Stimulated activated CD4-positive, alpha-beta T cell treated with anti-CD3 and anti-CD28 coated beads, Interleukin-2, amount 100 ng/mL, for 48 hours (primary cell): ENCODE data around the gene ITPA.

ENCODE experiments used
- DNase-seq, 2 donors: peaks; one replicate each; pipeline ENCODE4 v3.0.0-alpha.2; 2020

Gene ITPA

GRCh38 chr20:3229158-3229557 lies 19.9 kb downstream of the ITPA start:
- DNase-seq: no peak

GRCh38 chr20:3229798-3230197 lies 20.5 kb downstream of the ITPA start:
- DNase-seq: no peak

GRCh38 chr20:3231116-3231515 lies 21.8 kb downstream of the ITPA start:
- DNase-seq: no peak

DNA sequence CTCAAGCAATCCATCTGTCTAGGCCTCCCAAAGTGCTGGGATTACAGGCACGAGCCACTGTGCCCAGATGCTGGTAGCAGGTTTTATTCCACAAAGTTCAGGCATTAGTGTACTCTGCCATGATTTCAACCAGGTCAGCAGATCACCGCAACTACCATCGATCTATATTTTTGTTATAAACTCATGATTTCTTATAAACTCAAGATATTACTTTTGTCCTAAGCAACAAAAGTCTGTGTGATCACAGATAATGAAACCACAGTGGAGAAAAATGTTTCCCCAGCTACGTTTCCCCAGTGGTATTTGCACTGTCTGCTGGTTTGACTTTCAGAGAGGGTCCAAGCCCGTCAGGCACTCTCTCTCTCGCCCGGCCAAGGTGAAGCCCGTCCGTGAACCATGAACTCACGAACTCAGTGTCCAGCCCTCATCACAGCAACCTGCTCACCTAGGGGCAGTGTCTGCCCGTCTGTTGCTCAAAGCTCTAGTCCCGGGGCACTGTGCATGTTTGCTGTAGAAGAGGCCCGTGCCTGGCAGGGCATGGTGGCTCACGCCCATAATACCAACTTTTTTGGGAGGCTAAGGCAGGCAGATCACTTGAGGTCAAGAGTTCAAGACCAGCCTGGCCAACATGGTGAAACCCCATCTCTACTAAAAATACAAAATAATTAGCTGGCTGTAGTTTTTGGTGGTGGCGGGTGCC lies 22.7 kb downstream of the ITPA start:
- no peak for DNase-seq

- DNase-seq: no peak
Observed at GRCh38 chr20:3233131-3233990, 24.1 kb downstream of the ITPA start.

GRCh38 chr20:3233991-3234498 lies 24.7 kb downstream of the ITPA start:
- no peak for DNase-seq

DNA sequence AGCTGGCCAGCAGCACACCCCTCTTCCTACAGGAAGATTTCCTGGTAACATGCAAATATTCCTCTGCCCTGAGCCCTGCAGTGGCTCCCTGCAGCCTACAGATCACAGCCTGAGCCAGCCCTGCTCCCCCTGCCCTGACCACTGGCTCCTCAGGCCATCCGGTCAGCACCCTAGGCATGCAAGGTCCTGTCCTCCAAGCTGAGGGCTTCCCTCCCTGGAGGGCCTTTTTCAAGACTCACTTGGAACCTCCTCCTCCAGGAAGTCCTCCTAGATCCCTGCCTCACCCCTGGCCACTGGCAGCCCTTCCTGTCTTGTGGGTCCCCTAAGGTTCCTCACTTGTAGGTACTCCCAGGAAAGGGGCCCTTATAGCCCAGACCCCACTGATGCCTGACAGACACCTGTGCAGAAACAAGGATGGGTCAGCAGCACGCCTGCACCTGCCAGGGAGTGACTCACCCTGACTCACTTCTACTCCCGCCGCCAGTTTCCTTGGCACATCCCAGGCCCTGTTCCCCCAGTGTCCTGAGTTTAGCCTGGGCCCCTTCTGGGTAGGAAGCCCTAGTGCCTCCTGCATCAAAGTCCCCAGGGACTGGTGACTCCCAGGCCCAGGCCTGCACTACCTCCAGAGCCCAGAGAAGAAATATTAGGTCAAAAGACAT lies 26.5 kb downstream of the ITPA start:
- no peak for DNase-seq

DNA sequence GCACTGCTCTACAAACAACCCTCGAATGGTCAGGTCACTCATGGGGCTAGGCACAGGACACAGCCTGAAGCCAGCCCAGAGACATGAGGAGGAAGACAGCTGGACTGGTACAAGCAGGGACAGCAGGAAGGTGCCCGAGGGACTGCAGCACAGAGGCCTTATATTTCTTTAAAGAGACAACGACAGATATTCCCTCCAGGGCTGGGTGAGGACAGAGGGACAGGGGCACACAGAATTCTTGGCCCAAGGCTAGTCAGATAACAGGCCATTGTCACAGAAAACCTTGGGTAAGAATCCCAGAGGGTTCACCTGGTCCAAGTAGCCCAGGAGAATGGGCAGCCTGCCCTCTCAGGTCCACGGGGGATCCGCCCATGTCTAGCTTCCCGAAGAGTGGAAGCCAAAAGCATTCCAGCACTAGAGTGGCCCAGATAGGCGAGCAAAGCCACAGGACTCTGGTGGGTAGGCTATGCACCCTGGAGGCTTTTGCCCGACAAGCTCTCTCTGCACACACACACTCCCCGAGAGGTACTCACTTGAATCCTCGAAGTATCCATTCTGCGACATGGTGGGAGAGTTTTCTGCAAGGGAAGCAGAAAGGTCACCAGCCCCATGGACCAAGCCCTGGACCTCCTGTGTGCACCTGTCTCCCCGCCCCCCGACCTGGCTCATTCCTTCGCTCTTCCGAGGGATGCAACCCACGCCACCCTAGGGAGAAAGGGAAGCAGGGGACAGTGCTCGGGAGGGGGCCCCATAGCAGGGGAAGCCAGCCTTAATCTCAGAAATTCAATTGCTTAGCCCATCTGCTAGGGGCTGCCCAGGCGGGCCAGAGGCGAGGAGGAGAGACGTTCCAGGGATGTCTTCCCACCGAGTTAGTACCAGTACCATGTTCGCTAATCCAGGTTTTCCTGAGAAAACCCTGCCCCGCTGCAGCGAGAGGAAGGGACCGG lies 28.0 kb downstream of the ITPA start:
- no peak for DNase-seq

GRCh38 chr20:3237958-3238615 lies 28.8 kb downstream of the ITPA start:
- DNase-seq: no peak

- peak in 1 of 2 donors; percentile 32 for DNase-seq
Observed at GRCh38 chr20:3238616-3239025, 29.3 kb downstream of the ITPA start.

DNA sequence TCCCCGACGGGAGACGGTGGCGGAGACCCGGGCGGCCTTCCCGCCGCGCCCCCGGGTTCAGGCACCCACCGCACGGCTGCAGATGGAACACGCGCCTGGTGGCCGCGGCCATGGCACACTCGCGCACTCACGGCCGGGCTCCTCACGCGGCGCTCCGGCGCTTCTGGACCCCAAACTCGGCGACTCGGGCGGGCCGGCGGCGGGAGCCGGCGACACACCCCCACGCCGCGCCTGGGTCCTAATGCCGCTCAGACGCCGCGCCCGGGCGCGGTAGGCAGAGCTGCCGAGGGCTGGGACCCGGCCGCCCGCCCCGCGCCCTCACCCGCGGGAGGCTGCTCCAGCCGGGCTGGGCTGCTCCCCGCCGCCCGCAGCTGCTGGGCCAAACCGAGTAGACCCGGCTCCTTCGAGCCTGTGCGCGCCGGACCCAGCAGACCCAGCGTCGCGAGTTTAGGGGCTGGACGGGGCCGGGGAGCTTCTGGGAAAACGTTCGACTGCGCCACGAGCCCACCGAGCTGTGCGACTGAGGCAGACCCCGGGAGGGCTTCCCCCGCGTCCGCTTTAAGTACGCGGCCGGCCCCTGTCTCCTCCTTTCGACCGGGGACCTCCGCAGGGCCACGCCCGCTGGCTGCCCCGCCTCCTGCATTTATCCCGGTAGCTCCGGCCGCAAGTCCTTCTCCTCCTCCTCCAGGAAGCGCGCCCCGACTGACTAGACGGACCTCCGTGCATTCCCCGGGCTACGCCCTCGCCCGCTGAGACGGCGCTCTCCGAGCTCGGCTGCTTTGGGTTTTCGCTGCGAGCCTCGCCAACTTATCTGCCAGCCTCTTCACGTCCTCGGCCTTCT lies 29.9 kb downstream of the ITPA start, which contains the start of gene SLC4A11:
SLC4A11 (minus strand) TSS at position 165 of the 841 bp plus-strand sequence; CDS start at position 112, 53 bp downstream.
- DNase-seq: peak in 1 of 2 donors; percentile 36

GRCh38 chr20:3239867-3240775 lies 30.8 kb downstream of the ITPA start:
- DNase-seq: no peak

DNA sequence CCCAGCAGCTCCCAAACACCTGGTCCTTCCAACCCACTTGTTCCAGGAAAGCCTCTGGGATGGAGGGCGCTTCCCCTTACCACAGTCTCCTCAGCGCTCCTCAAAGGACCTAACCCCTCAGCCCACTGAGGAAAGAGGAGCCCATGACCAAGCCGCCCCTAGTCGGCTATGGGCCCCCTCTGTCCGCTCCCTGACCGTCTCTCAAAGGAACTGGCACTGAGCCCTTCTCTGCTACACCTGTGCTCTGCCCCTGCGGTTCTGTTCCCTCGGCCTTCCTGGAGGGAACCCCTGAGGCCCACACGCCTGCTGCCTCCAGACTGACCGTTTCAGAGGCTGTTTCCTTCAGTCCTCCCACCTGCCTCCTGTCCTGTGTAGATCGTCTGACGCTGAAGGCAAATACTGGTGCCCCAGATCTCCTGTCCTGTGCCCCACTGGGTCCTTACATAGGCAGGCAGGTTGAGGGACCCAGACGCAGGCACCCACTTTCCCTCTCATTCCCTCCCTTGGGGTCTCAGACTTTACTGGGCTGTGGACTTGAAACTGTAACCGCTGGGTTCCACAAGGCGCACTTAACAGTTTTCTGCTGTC lies 31.6 kb downstream of the ITPA start:
- no peak for DNase-seq

- DNase-seq: no peak
Observed at GRCh38 chr20:3242172-3242692, 32.9 kb downstream of the ITPA start.

- DNase-seq: no peak
Observed at GRCh38 chr20:3243718-3244358, 34.5 kb downstream of the ITPA start.

- DNase-seq: no peak
Observed at GRCh38 chr20:3244613-3245012, 35.3 kb downstream of the ITPA start.

- DNase-seq: no peak
Observed at GRCh38 chr20:3245156-3245555, 35.9 kb downstream of the ITPA start.

DNA sequence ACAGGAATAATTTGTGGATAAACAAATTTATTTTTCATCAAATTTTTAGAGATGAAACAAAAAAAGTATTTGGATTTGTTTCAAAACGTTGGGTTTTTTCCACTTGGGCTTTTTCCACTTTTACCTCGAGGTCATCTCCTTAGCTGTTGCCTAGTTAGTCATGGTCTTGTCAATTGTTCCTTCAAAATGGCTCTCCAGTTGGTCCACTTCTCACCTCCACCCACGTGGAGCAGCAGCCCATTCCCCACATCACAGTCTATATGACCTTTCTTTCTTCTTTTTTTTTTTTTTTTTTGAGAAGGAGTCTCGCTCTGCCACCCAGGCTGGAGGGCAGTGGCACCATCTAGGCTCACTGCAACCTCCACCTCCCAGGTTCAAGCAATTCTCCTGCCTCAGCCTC lies 36.4 kb downstream of the ITPA start:
- no peak for DNase-seq
